Stimulated activated CD4-positive, alpha-beta T cell treated with anti-CD3 and anti-CD28 coated beads, TNF-alpha, amount 100 ng/mL, for 4 hours (primary cell): ENCODE measurements around the gene DUOXA2.
"Not testable (repeated sequence)": the region's sequence is repeated elsewhere in the genome, so short reads cannot be mapped to it uniquely, and the experiment has no call there.

ENCODE experiments used
- DNase-seq, 3 experiments: peaks; one replicate each; pipeline ENCODE4 v3.0.0-alpha.2; 2020; ENCODE audit warnings: low read depth in 3 of 3

Gene DUOXA2

DNA sequence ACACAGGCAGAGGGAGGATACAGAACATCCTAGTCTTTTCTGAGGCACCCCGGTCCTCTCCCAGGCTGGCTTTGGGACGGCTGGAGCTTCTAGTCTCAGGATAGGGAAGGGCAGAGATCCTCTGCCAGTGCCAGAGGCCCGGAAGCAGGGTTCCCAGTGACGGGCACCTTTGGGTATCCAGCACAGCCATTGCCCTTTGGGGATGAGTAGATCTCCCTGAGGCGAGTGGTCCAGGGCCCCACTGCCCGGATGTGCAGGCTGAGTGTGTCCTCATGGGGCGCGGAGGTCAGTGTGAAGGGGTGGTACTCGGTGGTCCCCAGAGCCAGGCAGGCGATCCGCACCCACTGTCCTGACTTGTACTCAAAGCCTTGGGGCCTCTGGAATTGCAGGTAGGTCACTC, 18.5 kb upstream of the DUOXA2 start:
- DNase-seq: no peak

DNA sequence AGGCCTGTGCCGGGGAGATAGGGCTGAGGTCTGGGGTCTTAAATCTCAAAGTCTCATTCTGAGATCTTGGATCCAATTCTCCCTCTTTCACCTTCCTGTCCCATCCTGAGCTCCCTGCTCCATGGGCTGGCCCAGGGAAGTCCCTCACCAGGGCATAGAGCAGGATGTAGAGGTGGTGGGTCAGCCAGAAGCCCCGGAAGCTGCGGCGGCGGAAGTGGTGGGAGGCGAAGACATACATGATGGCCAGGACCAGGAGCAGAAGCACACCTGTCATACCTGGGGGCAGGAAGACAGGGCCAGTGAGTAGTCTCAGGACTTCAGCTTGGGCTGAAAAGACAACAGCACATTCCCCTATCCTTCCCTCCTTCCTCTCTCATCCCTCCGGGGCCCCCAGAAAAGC, 16.7 kb upstream of the DUOXA2 start:
- no peak for DNase-seq

DNA sequence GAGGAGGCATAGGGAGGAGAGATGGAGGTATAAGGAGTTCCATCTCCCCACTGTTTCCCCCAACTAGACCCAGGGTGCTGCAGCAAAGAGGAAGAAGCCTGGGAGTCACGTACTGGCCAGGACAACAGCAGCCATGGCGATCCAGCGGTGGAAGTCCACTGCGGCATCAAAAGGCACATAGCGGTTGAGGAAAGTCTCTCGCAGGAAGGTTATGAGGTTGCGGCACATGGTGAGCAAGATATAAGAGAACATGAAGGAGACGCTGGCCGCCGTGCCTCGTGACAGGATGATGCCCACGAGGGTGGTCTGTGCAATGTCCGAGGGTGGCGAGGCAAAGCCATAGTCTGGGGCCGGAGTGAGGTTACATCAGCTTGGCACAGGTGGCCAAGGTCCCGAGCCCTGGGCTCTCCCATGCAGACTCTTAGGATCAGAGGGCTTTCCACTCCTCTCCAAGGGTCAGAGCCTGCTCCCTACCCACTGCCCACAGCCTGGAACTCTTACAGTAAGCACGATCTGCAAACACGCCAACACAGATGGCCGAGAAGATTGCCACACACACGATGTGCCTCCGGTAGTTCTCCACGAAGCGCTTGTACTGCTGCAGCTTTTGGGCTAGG, 14.5 kb upstream of the DUOXA2 start:
- DNase-seq: no peak

DNA sequence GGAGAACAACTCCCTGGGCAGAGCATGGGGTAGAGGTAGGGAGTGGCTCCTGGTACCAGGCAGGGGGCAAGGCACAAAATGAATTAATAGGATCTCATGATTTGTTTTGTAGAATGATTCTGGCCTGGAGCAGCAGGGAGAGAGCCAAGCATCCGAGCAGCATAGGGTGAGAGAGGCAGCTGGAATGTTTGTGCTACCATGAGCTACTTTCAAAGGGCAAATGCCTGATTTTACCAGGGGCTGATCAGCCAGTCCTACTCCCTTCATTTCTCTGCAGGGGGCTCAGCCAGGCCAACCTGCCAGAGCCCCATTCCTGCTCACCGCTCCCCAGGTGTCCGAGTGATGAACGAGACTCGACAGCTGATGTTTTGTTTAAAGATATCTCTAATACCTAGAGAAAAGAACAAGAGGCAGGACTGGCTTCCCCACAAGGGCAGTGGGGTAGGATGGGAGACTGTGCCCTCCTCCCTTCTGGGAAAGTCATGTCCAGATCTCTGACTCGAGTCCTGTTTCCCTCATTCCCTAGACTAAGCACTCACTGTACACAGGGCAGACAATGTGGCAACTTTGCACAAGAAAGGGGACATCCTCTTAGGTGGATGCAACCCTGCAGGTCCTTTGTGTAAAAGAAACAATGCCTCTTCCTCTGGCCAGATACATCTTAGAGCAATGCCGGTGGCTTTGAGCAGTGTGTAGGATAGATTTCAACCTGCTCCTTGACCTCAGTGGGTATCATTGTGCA, 13.1 kb upstream of the DUOXA2 start:
- no peak for DNase-seq

DNA sequence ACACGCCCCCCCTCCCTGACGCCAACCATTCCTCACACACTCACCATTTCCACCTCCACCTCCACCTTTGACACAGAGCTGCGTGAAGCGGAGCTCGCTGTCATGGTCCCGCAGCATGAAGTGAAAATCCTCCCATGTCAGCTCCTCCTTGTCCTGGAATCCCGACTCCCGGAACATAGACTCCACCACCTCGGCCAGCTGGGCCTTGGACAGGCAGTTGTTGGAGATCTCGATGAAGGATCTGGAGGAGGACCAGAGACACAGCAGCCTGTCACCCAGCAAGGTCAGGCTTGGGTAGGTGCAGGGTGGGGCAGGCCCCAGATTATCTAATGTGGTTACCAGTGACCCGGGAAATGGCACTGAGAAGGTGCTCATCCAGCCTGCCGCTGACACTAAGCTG, 12.4 kb upstream of the DUOXA2 start:
- no peak for DNase-seq

DNA sequence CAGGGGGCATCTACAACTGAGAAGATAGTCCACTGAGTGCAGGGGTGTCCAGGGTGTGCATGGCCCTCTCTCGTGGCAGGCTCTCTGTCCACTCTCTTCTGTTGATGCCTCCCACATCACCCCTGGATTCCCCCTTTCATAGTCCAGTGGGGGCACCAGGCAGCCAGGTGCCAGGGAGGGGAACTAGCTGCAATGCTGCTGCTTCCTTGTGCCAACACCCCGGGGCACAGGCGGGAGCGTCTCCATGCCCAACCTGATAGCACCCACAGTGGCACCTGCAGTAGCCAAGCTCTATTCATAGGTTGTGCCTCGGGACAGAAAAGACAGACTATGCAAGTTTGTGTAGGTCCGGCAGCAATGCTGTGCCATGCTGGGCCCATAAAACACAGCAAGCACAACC, 11.9 kb upstream of the DUOXA2 start:
- no peak for DNase-seq

DNA sequence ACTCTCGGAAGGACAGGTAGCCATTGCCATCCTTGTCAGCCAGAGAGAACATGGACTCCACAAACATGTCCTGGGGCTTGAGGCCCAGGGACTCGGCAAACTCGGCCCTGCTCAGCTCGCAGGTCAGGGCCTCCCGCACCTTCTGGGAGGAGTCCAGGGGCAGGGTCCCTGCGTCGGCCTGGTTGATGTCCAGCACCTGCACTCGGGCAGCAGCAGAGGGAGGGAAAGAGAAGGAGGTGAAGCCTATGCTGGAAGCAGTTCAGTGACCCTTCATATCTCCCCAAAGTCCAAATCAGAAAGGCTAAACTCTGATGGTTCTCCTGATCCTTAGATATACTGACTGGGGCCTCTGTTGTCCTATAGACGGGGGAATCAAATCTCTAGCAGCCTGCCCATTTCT, 10.0 kb upstream of the DUOXA2 start:
- DNase-seq: not testable (repeated sequence)

DNA sequence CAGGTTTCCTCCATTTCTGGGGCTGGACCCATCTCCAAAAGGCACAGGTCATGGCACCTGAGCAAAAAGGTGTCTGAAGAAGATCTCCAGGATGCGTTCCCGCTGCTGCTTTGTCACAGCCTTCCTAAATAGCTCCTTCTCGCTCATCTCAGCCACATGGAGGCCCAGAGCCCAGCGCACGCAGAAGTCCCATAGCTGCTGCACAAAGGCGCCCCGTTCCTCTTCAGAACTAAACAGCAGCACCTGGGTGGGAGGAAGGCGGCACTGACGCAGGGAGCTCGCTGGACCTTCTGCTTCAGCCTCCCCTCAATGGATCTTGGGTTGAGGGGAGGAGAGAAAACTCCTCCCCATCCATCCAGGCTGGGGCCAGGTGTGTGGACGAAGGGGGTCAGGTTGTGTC, 8.5 kb upstream of the DUOXA2 start:
- DNase-seq: no peak

DNA sequence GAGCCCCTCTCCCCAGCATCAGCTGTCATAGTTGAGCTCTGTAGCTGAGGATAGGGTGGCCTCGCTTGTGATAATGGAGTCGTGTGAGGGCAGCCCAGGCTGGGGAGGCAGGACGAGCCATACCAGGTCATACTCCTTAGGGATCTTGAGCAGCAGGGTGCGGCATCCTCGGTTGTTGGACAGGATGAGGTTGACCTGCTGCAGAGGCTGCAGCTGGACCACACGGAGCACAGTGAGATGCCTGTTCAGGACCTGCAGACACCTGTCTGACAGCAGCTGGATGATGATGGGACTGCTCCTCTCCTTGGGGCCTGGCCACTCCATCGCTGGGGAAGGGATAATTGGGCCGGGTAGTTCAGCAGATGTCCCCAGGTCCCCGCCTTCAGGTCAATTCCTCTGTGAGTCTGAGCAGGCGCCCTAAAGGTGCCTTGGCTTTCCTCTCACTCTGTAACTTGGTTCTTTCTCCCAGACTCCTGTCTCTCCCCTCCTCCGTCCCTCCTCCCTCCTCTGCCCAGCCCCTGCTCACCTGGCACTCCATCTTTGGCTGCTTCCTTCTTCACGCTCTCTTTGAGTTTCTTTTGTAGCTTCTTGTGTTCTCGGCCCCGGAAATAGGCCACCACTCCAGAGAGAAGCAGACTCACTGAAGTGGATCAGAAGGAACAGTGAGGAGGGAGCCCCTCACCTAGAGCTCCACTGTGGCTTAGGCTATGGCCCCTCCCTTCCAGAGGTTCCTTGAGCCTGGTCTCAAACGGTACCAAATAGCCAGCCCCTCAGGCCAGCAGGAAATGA, 7.9 kb upstream of the DUOXA2 start:
- DNase-seq: no peak

DNA sequence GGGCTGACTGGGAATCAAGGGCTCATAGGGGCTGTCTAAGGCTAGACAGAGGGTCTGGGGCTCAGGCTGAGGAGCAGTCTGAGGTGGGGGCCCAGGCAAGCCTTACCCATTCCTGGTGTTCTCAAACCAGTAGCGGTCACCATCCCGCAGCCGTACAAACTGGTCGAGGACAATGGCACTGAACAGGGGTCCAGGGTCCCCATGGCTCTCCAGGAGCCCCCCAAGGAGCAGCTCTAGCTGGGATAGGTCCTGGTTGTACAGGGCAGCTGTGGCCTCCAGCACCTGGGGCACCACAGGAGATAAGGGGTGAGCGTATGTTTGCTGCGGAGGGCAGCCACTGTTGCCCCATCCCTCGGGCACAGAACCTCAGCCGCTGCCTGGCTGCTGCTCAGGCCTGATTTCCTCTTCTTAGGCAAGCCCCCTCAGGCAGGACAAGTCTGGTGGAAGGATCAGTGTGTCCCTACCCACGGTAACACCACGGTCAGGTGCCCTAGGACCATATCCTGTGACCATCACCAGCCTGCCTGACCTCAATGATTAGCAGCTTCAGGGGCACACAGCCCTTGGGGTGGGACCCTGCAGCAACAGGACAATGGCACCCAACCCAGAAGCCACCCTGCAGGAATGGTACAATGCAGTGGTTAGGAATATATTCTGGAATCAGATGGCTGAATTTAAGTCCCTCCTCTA, 6.0 kb upstream of the DUOXA2 start:
- DNase-seq: no peak

DNA sequence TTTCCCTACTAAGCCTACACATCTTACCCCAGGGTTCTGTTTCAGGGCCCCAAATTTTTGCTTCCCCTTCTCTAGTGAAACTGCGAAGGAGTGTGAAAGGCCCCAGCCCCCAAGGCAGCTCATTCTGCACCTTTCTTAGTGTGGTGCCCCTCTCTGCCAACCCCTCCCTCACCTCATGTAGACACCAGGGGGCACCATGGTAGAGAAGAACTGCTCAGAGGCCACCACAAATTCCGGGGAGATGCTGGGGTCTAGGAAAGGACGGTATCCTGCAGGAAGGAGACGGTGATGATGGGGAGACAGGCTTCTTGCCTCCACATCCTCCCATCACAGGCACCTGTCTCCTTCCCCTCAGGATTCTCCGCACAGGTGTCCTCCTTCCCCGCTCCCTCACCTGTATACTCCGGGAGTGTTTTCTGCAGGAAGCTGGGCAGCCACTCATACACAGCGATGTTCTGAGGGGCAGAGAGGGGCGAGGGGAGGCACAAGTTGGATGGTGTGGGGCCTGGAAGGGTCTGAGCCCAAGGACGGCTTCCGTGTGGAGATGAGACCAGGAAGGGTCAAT, 3.8 kb upstream of the DUOXA2 start:
- no peak for DNase-seq

DNA sequence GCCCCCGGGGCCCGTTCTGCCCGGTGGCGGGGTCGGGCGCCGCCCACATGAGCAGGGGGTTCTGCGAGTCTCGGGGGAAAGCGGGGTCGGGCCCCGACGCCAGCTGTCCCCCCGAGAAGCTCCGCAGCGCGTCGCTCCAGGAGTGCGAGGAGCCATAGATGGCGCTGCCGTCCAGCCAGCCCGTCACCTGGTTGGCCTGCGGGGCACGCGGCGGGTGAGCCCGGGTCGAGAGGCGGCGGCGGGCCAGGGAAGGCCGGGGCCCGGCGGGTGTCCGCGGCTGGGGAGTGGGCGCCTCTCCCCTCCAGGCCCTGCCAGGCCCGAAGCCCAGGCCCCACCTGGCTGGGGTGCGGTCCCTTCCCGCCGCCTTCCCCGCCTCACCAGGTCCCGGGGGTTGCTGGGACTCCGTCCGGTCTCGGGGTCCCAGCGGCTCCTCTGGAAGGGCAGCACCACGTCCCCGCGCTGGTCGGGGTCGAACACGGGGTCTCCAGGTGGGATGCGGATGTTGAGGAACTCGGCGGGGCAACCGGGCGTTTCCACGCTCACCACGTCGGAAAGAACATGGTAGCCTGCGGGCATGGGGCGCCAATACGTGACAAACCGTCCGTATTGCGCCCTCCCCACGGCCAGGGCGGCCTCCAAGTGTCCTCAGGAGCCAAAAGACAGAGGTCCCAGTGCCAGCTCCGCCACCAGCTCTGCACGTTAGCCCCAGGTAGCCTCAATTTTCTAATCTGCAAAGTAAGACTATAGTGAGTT, 2.6 kb upstream of the DUOXA2 start:
- DNase-seq: no peak

DNA sequence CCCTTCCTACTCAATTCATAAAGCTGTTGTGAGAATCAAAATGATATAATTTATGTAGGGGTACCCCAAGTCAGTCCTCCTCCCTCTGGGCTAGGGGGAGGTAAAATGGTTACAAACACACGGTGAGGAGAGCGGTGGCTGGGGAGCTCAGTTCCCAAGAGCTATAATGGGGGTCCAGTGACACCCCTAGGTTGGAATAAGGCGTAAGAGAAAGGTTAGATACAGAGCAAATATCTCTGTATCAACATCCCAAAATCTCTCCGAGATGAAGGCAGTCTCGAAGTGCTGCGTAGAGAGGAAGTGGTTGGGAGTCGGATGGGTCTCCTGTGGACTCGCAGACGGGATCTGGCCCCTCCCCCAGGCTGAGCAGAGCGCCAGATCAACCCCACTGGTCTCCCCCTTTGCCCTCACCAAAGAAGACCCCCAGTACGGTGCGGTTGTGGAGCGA, 2.0 kb upstream of the DUOXA2 start:
- DNase-seq: no peak

DNA sequence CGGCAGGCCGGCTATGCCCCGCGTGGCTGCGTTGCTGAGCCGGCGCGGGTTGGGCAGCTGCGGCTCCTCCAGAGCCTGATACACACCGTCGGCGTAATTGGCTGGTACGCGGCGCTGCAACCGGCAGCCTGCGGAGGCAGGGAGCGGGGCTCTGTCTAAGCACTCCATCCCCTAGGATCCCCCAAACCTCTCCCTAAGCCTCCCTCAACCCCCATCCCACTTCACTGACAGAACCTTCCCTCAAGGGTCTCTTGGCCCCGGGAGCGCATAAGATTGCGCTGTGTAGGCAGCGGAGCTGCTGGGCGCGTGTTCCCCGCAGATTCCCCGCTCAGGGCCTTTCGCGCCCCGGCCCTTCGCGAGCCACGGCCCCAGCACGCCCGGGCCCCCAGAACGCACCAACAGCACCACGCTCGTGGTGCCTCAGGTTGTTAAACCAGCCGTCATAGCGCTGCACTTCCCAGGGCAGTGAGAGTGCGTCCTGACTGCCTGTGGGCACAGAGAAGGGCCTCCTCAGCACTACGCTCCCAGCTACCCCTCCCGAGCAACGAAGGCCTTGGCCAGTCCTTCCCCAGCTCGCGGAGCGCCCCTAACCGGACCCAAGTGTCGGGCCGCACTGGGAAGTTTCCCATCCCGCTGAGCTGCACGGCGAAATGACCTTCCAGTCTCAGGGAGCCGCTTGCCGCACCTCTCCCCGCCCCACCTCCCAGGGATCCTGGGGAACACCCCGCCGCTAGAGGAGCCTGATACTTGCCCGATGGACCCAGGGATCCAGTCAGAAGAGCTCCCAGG, 1.3 kb upstream of the DUOXA2 start:
- DNase-seq: no peak

DNA sequence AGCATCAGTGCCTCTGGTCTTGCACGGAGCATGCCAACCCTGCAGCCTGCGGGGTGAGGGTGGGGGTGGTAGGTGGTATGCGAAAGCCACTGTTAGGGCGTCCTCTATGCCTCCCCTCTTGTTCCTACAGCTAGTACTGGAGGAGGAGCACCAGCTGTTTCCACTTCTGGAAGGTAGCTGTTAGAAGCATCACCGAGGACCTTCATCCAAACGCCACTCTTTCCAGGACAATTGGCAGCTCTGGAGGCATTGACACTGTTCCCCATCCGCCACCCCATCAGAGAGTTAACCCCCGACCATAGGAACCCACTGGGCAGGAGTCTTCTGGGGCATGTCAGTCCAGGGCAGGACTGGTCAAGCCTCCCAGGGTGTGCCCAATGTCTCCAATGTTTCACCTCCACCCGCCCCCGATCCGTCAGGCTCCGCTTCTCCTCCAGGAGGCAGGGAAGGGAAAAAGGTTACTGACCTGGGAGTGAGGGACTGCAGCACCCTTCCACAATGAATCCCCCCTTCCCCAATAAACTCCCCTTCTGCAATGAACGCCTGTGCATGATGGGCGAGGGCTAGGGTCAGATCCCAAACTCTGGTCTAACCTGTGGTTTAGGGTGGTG, 641 bp upstream of the DUOXA2 start:
- DNase-seq: no peak

DNA sequence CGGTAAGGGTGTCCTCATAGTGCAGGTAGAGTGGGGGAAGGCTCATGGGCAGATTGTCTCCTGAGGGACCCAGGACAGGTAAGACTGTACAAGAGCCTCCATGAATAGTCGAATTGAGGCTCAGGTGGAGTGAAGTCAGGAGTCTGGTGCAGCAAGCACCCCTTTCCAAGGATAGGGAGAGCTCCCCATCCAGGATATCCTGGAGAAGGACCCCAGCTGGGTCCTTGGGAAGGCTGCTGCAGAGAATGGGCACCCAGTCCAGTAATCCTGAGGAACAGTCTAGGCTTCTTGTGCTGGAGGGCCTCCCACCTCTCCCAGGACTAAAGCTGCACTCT, 592 bp downstream of the DUOXA2 start:
- no peak for DNase-seq

DNA sequence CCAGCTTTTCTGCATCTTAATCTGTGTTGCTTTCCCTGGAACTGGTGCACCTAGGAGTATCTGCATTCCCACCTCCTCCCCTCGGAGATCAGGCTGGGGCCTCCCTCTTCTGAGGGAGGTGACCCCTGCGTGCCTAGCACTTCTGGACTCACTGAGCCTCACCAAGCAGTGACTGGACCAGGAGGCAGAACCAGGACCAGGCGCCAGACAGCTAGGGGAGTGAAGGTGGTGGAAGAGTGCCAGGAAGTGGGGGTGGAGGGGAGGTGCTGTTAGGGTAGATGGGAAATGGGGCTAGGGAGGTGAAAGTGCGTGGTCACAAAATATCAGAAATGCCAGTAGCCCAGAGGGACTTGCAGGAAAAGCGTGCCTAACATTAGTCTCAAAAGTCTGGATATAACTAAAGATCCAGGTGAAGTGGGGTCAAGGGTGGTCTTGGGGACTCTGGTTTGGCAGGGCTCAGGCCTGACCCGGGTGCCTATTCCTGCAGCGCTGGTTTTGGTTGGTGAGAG, 1.2 kb downstream of the DUOXA2 start:
- DNase-seq: no peak

DNA sequence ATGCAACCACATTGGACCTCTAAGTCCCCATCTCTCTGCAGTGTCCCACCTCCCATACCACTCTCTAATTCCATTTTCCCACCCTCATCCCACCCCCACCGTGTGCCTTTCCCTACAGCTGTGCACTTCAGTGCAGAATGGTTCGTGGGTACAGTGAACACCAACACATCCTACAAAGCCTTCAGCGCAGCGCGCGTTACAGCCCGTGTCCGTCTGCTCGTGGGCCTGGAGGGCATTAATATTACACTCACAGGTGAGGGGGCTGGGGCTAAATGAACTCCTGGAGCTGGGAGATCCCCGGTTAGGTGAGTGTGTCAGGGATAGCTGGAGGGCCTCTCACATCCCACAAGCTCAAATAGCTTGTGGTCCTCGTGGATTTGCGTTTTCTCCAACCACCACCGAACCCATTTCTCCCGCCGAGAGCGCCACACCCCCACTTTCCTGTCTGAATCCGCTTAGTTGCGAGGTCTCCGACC, 1.9 kb downstream of the DUOXA2 start:
- no peak for DNase-seq

DNA sequence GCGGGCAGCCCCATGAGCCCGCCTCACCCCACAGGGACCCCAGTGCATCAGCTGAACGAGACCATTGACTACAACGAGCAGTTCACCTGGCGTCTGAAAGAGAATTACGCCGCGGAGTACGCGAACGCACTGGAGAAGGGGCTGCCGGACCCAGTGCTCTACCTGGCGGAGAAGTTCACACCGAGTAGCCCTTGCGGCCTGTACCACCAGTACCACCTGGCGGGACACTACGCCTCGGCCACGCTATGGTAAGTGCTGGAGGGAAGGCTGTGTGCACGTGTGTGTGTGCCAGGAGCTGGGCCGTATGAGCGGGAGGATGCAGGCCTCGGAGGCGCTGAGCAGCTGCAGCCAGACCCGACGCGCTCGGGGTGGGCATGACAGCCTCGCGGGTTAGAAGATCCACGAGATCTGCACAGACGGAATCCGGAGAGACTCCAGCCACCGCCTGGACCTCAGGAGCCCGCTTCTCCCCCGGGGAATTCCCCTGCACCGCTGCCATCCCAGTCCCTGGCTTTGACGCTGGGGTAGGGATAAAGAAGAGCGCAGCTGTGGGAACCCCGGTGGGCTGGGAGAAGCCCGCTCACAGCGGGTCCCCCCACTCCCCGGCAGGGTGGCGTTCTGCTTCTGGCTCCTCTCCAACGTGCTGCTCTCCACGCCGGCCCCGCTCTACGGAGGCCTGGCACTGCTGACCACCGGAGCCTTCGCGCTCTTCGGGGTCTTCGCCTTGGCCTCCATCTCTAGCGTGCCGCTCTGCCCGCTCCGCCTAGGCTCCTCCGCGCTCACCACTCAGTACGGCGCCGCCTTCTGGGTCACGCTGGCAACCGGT, 2.6 kb downstream of the DUOXA2 start:
- no peak for DNase-seq
